HG03460 (cell line): ENCODE data around the gene KRTAP10-11.
"Not testable (repeated sequence)": the region's sequence is repeated elsewhere in the genome, so short reads cannot be mapped to it uniquely, and the experiment has no call there.

Experiments
- ATAC-seq: cut with Tn5 transposase; IDR thresholded peaks from one replicate; pipeline ENCODE4 v1.9.1; 2021; ENCODE audit not compliant: unreplicated experiment

KRTAP10-11 gene

DNA sequence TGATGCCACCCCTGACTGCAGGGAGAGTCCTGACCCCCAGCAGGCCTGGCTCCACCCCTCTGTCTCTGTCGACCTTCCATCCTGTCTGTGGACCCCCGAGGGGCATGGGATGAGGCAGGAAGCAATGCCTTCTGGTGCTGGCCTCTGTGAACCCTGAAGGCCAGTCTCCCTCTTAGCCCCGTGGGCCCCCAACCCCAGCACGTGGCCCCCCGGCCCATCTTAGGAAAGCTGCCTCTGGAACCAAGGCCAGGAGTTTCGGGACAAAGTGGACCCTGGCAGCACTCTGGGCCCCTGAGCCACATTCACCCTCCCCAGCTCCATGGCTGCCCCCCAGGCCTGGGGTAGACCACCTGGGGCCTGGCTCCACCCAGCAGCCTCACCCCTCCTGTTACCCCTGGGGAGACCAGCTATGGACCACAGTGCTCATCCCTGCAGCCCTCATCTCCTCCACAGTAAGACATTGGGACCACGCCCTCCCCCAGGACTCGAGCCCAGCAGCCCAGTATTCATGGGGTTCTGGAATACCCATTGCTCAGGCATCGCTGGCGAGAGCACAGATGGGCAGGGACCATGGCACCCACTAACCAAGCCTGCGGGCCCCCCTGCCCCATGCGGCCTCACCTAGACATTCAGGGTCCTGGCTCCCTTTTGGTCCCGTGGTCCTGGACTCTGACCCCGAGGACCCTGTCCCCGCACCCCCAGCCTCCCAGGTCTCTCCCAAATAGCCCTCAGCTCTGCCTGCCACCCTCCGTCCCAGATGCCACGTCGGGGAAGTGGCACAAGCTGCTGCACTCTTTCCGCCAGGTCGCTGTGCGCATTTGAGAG lies 7.5 kb upstream of the KRTAP10-11 start:
- not testable (repeated sequence) for ATAC-seq

DNA sequence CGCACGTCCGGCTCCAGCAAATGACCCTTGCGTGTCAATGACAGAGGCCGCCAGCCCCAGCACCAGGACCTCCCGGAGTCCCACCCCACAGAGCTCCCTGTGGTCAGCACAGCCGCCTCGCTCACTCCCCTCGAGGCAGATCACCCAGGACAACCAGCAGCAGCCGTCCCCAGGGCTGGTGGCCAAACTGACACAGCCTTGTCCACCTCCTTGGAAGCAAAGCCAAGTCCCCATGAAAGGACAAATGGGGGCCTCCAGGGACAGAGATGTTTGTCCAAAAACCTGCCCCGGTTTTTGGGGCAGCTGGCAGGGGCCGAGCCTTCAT lies 6.9 kb upstream of the KRTAP10-11 start:
- no peak for ATAC-seq

DNA sequence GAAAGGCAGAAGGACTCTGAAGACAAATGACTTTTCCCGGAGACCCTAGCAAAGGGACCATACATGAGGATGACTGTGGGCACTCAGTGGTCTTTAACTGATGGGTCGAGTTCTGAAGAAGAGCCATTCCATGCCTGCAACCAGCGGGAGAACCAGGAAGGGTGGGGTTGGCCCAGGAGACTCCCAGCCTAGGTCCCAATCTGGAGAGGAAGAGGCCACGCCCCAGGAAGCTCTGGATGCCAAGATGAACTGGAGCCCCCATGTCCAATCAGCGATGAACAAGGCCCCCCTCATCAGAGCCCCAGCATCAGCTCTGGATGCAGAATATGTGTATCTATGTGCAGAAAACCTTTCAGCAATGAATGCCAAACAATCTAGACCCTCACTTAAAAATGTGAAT lies 5.5 kb upstream of the KRTAP10-11 start:
- ATAC-seq: no peak

DNA sequence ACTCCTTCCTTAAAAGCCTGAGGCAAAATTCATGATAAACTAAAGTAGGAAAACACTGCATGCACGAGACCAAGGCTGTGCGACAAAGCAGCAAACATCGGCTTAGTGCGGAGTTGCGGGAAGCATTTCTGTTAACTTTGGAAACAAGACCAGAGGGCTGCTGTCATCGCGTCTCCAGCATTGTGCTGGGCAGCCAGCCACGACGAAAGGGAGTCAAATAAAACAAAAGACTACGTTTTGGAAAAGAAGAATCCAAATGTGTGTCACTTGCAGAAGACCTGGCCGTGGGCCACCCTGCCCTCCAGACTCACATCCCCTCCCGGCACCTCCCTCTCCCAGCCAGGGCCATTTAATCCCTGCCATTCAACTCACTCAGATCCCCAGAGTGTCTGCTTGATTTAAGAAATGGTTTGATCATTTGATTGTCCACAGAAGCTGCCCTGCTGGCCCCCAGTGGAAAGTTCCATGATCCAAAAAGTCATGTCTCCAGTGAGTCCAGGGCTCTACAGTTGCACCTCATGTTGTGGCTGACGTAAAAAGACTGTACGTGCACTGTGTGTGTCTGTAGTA lies 2.4 kb upstream of the KRTAP10-11 start:
- no peak for ATAC-seq

DNA sequence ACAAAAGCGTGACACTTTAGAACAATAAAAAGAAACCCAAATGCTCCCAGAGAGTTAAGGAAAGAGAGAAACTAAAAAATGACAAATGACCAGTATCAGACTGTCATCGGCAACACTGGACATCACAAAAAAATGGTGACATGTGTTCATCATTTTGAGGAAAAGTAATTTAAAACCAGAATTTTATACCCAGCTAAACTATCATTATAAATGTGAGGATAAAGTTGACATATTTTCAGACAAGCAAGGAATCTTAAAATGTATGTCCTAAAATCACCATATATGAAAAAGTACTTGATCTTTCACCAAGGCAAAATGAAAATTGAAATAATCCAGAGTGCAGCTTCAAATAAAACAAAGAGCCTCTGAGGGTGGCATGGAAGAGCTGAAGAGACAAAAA lies 1.3 kb upstream of the KRTAP10-11 start:
- no peak for ATAC-seq

DNA sequence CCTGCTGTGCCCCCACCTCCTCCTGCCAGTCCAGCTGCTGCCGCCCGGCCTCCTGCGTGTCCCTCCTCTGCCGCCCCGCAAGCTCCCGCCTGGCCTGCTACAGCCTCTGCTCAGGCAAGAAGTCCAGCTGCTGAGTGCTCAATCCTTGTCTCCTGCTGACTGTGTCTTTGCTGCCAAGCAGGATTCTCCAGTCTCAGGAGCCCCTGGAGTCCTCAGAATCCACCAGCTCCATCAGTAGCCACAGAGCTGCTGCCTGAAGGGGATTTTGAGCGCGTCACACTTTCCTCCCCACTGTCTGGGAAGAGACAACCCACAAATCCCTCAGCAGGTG lies 973 bp downstream of the KRTAP10-11 start:
- no peak for ATAC-seq

DNA sequence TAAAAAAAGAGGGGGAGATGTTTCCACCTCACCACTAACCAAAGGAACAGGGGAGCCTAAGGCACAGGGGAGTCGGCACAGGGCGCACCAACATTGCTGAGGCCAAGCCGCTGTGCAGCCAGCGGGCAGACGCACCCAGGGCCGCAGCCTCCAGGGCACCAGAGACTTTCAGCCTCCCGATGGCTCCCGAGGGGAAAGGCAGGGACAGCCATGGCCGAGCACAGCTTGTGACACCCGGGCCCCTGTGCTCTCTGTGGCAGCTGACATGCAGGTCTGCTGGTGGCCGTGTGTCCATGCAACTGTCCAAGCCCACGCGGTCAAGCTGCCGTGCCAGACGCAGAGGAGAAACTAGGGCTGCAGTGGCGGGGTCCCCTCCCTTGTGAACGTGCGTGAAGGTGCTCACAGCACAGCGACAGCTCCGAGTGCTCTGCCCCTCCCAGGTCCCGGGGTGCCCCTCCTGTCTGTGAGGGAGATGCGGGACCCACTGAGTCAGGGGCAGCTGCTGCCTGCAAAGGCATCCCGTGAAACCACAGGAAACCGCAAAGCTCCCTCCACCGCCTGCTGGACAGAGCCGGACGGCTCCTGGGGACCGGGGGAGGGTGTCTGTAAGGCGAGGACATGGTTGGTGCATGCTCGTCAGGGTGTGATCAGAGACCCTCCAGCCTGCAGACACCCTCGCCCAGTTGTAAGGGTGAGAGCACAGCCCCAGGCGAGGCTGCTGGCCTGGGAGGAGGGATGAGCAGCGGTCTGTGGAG lies 2.5 kb downstream of the KRTAP10-11 start:
- ATAC-seq: no peak

DNA sequence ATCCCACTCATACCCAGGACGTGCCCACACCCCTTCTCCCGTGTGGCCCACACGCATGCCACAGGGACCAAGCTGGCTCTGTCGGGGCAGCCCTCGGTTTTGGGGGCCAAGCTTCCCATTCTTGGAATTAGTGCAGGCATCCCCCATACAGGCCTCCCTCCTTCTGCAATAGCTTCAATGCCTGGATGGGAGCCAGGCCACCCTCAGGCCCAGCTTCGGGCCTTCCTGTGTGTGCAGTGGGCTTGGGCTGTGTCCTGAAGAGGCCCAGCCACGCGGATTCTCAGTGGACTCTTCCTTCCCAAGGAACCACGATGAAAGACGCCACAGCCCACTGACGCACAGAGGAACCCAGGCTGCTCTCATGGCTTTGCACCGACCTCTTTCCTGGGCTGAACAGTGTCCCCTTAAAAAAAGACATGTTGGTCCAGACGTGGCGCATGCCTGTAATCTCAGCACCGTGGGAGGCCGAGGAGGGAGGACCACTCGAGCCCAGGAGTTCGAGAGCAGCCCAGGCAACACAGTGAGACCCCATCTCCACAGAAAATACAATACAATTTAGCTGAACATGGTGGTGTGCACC lies 3.4 kb downstream of the KRTAP10-11 start:
- ATAC-seq: no peak

DNA sequence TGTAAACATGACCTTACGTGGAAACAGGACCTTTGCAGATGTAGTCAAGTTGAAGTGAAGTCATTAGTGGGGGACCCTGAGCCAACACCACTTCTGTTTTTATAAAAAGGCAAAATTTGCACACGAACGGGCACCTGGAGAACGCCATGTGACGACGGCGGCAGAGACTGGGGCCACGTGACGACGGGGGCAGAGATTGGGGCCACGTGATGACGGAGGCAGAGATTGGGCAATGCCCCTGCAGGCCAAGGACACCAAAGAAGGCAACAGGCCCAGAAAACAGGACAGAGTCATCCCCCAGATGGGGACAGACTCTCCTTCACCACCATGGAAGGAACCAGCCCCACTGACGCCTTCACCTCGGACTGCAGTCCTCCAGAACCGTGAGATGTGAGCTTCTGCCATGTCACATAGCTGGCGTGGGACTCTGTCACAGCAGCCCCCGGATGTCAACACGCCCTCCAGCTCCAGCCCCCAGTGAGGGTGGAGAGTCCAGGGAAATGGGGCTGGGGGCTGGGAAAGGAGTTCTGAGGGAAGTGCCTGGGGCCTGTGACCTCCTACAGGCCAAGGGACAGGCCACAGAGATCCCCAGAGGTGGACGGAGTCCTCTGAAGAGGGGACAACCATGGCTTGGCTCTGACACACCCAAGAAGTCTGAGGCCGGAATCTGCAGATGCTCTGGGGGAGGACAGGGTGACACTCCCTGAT lies 4.2 kb downstream of the KRTAP10-11 start:
- no peak for ATAC-seq

DNA sequence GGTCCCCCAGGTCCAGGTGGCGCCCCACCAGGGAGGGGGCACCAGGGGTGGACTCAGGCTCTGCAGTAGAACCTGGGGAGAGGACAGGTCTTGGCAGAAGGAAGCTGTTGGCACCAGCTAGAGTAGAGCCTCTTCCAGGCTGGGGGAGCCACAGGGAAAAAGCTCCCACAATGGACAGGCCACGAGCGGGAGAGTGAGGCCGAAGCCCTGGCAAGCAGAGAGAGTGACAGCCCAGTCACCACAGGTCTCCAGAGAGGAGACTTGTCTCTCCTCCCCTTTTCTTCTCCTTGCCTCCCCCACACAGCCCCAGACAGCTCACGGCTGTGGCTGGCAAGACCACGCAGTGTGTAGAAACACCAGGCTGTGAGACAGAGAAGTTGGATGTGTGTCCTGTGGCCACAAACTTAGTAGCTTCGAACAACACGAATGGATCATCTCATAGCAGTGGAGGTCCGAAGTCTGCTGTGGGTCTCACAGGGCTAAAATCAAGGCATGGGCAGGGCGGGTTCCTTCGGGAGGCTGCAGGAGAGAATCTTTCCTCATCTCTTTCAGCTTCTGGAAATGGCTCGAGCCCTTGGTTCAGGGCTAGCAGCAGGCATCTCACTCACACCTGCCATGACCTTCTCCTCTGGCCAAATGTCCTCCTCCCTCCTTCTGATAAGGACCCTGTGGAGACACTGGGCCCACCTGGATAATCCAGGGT lies 4.9 kb downstream of the KRTAP10-11 start:
- no peak for ATAC-seq

DNA sequence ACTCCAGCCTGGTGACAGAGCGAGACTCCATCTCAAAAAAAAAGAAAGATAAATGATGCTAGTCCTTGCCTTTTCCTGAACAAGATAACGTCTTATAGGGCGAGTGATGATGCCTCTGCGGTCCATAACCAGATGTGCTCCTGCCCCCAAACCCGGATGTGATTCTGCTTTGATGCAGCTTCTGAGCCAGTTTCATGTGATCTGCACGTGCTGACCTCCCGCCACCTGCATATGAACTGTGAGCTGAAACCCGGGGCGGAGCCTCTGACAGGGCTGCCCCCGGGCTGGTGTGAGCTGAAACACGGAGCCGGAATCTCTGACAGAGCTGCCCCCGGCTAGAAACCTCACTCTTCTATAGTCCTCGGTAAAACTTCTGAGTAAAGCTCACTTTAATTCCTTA lies 6.9 kb downstream of the KRTAP10-11 start:
- no peak for ATAC-seq

DNA sequence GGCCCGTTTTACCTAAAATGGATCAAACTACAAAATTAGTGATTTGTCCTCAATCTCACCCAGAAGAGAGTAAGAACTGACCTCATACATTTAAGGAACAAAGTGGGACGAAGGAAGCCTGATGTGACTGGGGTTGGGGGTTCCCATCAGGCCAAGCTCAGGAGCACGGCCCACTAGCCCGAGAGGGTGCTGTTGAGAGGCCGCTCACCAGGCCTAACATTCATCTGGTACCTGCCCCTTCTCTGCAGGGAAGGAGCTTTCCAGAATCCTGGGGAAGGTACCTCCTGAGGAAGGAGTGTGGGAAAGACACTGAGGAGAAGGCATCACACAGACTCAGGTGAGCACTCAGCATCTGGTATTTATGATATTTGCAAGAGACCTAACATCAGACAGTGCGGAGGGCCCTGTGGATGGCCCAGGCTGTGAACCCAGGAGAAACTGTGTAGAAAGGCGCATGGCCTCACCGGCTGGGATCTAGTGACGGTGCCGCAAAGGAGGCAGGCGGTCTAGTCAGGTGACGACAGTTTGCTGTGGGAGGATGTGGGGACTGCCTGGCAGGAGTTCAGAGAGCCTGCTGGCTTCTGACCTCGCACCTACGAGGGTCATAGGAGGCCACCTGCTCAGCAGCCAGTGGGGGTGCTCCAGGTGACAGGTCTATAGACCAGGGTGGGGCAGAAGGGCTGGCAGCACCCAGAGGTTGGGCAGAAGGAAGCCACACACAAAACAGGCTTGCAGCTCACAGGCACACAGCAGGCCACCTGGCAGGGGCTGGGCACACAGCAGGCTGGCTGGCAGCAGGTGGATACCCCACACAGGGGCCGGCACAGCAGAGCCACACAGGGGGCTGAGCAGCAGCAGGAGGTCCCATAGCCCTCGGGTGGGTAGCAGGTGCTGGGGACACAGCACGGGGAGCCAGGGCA lies 7.7 kb downstream of the KRTAP10-11 start:
- ATAC-seq: no peak

DNA sequence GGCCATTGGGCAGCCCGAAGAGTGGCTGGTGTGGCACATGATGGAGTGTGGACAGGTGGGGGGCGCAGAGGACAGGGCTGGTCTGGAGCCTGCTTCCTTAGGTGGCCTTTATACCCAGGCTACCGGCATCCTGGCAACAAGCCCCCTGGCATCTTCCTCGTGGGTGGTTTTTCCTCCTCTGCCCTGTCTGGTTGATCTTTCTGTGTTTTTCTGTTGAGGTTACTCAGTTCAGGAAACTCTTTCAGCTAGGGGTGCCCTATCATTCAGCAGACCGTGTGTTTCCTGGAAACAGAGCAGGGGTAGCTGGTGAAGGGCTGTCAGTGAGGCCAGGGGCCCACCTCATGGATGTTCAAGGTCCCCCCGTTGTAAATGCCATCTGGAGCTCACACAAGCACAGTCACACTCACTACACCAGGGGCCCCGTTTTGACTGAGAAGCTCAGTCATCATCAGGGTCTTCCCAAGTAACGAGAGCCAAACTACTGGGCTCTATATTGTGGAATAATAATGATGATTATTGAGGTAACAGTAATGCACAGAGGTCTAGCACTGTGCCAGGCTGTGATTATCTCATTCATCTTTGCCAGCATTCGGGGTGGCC lies 8.5 kb downstream of the KRTAP10-11 start, which contains the start of gene KRTAP12-4:
Gene KRTAP12-4 (minus strand): TSS at position 84 of the 600 bp plus-strand sequence. CDS start 45 bp downstream, at position 39.
- no peak for ATAC-seq

DNA sequence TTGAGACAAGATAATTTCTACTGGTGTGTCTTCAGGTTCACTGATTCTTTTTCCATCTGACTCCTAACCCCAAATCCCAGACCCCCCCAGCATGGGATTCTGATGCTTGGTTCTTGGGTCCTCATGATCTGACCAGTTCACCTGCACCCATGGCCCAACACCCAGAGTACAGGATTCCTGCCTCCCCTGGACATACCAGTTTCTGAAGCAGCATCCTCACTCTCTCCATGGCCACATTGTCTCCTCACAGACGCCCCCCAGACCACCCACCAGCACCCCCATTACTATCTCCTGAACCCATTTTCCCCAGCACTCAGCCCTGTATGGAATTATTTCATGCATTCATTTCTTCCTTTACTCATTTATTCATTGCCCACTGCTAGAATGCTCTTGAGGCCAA lies 10.7 kb downstream of the KRTAP10-11 start:
- no peak for ATAC-seq

DNA sequence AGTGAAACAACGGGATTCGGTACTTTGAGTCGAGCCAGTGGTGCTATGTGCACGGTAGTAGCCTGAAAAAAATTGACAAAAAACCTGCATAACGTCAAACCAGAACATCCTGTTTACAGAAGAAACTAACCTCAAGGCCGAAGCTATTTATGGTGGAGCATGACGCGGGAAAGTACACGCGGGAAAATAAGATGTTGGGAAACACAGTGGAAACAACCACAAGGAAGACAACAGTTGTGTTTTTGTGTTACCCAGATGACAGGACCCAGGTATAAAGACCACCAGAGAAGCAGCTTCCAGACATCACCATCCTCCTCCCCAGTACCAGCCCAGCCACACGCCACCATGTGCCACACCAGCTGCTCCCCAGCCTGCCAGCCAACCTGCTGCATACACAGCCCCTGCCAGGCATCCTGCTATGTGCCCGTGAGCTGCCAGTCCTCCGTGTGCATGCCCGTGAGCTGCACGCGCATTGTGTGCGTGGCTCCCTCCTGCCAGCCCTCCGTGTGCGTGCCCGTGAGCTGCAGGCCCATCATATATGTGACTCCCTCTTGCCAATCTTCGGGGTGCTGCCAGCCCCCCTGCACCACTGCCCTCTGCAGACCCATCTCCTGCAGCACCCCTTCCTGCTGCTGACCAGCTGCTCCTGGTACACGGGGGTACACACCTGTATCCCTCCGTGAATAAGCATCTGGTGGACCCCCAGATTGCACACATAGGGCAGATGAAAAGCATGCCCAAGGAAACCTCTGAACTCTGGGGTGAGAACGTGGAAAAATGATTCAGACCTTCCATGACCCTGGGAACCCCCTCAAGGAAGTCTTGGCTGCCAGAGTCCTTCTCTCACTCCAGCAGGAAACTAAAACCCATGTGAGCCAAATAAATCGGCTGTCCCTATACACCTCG lies 11.7 kb downstream of the KRTAP10-11 start, which contains the start of gene KRTAP12-3:
Gene KRTAP12-3 (plus strand): TSS at position 298 of the 906 bp plus-strand sequence. CDS start 48 bp downstream, at position 346.
- ATAC-seq: no peak

DNA sequence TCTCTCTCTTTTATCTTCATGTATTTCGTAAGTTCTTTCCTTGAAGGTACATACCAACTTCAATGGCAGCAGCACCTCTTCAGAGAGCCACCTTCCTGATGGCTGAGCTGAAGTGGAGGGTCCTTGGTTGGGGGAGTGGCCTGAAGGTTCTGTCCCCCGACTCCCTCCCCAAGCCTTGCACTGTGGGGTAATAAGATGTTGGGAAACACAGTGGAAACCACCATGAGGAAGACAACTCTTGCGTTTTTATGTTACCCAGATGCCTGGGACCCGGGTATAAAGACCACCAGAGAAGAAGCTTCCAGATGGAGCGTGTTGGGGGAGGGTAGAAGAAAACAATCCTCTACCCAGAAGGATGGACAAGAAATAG lies 12.3 kb downstream of the KRTAP10-11 start:
- no peak for ATAC-seq

DNA sequence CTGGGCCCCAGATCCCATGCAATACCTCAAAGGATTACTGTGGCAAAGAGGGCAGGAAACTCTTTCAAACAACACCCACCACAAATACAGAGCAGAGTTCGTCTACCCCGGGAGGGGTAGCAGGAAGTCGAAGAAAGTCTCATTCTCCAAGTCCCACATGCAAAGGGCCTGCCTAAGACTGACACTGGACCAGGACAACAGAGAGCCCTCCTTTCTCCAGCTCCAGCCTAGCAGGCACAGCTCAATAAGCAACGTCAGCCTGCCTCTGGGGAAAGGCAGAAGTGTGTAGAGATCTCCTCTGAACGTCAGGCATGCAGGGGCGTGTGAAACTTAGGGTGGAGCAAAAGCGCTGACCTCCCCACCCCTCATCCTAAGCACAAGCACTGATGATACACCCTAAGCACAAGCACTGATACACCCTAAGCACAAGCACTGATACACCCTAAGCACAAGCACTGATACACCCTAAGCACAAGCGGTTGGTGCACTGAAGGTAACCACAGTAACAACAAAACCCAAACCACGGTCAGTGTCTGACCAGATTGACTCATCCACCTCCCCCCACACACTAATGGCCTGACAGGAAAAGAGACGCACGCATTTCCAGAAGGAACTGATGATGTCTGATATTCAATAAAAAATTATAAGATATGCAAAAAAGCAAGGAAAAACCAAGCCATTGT lies 12.8 kb downstream of the KRTAP10-11 start:
- no peak for ATAC-seq
